GM18498 (cell line): Measurements from ENCODE around the gene UBASH3B.
"Not testable (repeated sequence)": the region's sequence is repeated elsewhere in the genome, so short reads cannot be mapped to it uniquely, and the experiment has no call there.

Experiments
- ATAC-seq: cut with Tn5 transposase; IDR thresholded peaks from one replicate; pipeline ENCODE4 v1.9.1; 2021; ENCODE audit warnings: mild to moderate bottlenecking, moderate library complexity; ENCODE audit not compliant: unreplicated experiment

The UBASH3B gene

GRCh38 chr11:122836916-122837315, 181.4 kb downstream of the UBASH3B start:
- no peak for ATAC-seq

- no peak for ATAC-seq
Observed at GRCh38 chr11:122837528-122838346, 182.2 kb downstream of the UBASH3B start.

GRCh38 chr11:122843281-122844141, 188.0 kb downstream of the UBASH3B start:
- ATAC-seq: peak; percentile 55

DNA sequence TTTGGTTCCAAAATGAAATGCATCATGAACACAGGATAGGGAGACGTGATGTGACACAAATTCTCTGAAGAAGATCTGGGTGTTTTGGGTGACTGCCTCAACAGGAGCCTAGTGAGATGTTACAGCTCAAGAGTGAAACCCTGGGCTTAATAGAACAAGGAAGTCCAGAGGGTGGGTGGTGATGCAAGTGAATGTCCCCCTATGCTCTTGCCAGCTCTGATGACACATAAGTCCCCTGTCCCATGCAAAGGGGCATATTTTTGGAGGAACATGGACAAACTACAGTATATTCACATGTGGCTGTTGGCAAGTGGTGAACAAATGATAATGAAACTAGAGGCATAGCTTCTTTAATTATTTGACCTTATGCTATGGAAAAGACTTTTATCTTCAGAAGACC, 191.9 kb downstream of the UBASH3B start:
- ATAC-seq: no peak

GRCh38 chr11:122848186-122848585, 192.7 kb downstream of the UBASH3B start:
- no peak for ATAC-seq

DNA sequence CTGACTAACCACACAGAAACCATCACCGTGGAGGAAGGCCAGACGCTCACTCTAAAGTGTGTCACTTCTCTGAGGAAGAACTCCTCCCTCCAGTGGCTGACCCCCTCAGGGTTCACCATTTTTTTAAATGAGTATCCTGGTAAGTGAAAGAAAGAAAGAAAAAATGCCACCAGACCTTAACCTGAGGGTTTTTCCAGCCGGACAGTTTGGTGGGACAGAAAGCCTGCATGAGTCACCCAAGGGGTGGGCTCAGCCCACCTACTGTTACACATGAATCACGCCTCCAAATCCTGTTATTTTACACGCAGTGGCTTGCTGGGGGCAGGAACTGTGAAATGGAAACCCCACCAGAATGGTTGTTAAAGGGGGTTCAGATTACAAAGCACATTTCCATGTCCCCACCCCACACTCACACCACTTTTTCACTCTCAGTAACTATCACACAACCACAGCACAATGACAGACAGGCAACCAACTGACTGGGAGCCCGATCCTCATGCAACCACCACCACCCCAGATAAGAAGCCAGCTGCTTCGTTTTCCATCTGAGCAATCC, 194.6 kb downstream of the UBASH3B start:
- ATAC-seq: no peak

DNA sequence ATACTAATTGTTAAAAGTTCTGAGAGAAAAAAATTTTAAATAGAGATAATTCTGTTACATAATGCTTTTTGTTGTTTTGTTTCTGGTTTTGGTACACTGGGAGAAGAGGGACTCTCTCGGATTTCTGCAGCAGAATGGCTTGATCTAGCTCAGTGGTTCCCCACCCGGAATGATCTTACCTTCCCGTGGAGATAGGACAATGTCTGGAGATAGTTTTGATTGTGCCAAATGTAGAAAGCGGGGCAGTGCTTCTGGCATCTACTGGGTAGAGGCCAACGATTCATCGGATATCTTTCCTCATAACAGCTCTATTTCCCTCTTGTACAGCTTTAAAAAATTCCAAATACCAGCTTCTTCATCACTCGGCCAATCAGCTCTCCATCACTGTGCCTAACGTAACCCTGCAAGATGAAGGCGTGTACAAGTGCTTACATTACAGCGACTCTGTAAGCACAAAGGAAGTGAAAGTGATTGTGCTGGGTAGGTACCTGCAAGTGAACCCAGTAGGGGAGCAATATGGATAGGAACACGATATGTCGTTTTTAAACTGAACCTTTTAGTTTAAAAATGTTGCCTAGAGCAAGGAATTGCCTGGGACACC, 195.9 kb downstream of the UBASH3B start:
- peak; percentile 69 for ATAC-seq

DNA sequence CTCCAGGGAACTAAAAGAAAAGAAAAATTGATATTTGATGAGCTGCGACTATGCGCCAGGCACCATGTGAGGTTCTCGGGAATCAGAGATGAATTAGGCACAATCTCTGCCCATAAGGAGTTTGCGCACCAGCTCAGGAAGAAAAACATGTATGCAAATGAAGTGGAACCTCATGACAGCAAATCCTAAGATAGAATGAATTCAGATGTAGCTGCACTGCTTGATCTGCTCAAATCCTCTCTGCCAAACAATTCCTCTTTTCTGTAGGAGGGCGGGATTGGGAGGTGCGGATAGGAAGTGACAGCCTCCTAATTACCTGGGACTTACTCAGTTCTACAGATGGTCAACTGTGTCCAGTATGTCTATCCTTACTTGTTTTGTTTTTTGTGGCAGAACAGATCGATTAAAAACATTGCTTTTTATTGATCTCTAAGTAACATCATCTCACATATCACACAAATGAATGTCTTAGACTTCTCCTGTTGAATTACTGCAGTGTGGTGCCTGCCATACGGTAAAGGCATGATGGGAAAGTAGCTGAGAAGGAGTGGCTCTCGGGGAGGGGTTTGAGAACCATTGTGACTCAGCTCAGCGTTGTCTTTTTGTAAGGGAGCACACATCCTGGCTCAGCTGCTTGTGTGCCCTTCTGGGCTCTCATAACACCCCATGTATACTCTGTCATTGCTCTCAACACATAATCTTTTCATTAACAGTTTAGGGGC, 196.7 kb downstream of the UBASH3B start:
- no peak for ATAC-seq

DNA sequence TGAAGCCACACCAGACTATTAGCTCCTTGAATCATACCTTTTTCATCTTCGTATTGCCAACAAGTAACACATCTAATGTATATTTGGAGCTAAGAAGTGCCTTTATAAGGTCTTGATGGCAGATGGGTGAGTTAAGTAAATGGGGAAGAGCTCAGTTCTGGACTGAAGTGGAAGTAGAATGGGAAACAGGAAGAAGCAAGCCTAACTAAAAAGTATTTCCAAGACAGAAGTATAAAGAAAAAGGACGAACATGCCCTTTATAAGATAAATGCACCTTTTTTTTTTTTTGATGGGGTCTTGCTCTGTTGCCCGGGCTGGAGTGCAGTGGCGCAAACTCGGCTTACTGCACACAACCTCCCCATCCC, 197.3 kb downstream of the UBASH3B start:
- no peak for ATAC-seq

- ATAC-seq: no peak
Observed at GRCh38 chr11:122853261-122853660, 197.7 kb downstream of the UBASH3B start.

DNA sequence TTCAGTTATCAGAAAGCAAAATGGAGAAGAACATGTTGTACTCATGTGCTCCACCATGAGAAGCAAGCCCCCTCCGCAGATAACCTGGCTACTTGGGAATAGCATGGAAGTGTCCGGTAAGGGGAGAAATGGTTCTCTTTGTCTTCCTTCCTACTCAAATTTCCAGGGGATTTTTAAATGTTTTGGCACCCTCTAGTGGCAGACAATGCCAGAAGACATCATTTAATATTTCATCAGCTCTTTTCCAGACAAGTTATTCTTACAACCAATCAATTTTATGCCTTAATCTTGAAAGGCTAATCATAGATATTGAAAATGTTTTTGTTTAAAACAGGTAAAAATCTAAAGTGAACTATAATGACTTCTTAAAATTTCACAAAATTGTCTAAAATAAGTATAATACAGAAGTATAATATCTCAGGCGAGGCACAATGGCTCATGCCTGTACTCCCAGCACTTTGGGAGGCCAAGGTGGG, 198.5 kb downstream of the UBASH3B start:
- ATAC-seq: no peak

GRCh38 chr11:122861631-122862030, 206.1 kb downstream of the UBASH3B start:
- no peak for ATAC-seq

DNA sequence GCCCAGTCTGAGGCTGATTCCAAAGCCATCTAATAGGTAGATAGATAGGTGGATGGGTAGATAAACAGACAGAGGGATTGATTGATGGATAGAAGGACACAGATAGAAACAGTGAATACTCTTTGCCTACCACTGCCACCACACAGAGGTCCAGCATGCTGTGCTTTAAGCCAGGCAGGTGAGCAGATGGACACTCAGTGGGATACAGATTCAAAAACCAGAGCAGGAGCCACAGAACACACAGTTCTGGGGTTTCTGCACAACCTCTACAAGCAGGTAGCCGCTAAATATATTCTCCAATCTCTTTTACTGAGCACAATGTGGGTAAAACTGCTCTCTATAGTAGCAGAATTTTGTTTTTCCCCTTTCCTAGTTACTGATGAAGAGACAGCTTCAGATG, 206.6 kb downstream of the UBASH3B start:
- ATAC-seq: no peak

GRCh38 chr11:122863154-122863553, 207.6 kb downstream of the UBASH3B start:
- ATAC-seq: not testable (repeated sequence)

GRCh38 chr11:122863704-122864326, 208.3 kb downstream of the UBASH3B start:
- ATAC-seq: no peak
